Uterus (tissue), 4 donors: Measurements from ENCODE around the gene MMAB. TPM values are rescaled to one million over a fixed set of nuclear protein-coding genes. Genes with fewer than 3 reads are reported as not detected.

Experiments
- DNase-seq, 2 donors: peaks; one replicate each; pipeline ENCODE4 v3.0.0-alpha.2; 2019 to 2020
- H3K27ac ChIP-seq, 2 donors: fragments of 200-600 bp; sonication (generic); 1 replicate in 1 of 2; 2 replicates in 1 of 2; pipeline ENCODE4 v1.5.1; 2016 to 2018
- H3K27me3 ChIP-seq, 2 donors: fragments of 200-600 bp; sonication (generic); one replicate each; pipeline ENCODE4 v1.5.1; 2018 to 2019; ENCODE audit warnings: control low read depth in 1 of 2
- H3K36me3 ChIP-seq, 2 donors: fragments of 200-600 bp; sonication (generic); one replicate each; pipeline ENCODE4 v1.5.1; 2019; ENCODE audit warnings: control low read depth in 1 of 2
- H3K4me1 ChIP-seq, 2 donors: fragments of 200-600 bp; sonication (generic); one replicate each; pipeline ENCODE4 v1.5.1; 2018 to 2019; ENCODE audit warnings: control low read depth in 1 of 2
- H3K4me3 ChIP-seq, 2 donors: fragments of 200-600 bp; sonication (generic); 1 replicate in 1 of 2; 2 replicates in 1 of 2; pipeline ENCODE4 v1.5.1; 2018 to 2019; ENCODE audit warnings: mild to moderate bottlenecking in 1 of 2
- H3K9me3 ChIP-seq, 2 donors: fragments of 200-600 bp; sonication (generic); one replicate each; pipeline ENCODE4 v1.5.1; 2019; ENCODE audit warnings: control low read depth in 1 of 2
- POLR2A ChIP-seq, 2 donors: fragments of 450-650 bp; IDR thresholded peaks; one replicate each; pipeline ENCODE4 v1.6.1; 2016; ENCODE audit warnings: antibody characterized with exemption in 2 of 2, mild to moderate bottlenecking in 1 of 2, moderate library complexity in 1 of 2
- intact Hi-C: fragments of 100-400 bp; cut with DNase I; formaldehyde crosslinking; loops from one replicate; pipeline ENCODE4 v1.15.1; 2023; ENCODE audit warnings: low total_unique reads
- total RNA-seq, 4 donors: library from RNA; depleted of rRNA in 3 of 4; stranded (reverse); fragments of >200 nt in 3 of 4; gene quantifications; one replicate each; pipeline versions ENCODE4 v1.1.0 to v1.2.4, GENCODE V29; 2014 to 2023
- TF ChIP-seq, protein P1 (sequence below), 4 experiments: fragments of 200-600 bp in 2 of 4; fragments of 450-650 bp in 2 of 4; sonication (generic) in 2 of 4; IDR thresholded peaks; one replicate each; pipeline ENCODE4 v1.5.1; 2016 to 2019; ENCODE audit warnings: antibody characterized with exemption in 4 of 4, mild to moderate bottlenecking in 2 of 4, moderate library complexity in 1 of 4
- donor health status: DM: yes; HTN: yes; CAD: no.

The MMAB gene
- total RNA-seq, 4 donors from 2014 or later = 15.0 to 234 (median 21.5) TPM

DNA sequence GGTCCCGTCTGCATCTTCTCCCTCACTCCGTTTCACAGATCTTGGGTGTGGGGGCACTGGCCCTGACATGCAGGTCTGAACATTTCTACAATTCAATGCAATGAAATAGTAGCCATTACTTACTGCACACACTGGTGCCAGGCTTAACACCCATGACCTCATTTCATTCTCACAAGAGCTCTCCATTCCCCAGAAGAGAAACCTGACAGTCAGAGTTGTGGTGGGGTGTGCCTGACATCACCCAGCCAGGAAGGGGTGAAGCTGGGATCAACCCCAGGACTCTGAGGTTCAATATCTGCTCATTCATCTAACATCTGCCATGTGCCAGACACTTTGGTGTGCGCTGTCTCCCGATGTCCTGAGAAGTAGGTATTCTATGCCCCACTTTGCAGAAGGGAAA, 35.0 kb upstream of the MMAB start:
- Histone ChIP-seq H3K4me1 (no peaks in the 10 kb centered on the region), H3K36me3 (no peaks in the 10 kb centered on the region), H3K9me3 (no peaks in the 10 kb centered on the region), H3K4me3 (no peak overlapping the region), H3K27ac (no peak overlapping the region), H3K27me3 (no peaks in the 10 kb centered on the region)
- no peak for DNase-seq
- intact Hi-C loops = no loop called here
- TF ChIP-seq, protein P1, sequence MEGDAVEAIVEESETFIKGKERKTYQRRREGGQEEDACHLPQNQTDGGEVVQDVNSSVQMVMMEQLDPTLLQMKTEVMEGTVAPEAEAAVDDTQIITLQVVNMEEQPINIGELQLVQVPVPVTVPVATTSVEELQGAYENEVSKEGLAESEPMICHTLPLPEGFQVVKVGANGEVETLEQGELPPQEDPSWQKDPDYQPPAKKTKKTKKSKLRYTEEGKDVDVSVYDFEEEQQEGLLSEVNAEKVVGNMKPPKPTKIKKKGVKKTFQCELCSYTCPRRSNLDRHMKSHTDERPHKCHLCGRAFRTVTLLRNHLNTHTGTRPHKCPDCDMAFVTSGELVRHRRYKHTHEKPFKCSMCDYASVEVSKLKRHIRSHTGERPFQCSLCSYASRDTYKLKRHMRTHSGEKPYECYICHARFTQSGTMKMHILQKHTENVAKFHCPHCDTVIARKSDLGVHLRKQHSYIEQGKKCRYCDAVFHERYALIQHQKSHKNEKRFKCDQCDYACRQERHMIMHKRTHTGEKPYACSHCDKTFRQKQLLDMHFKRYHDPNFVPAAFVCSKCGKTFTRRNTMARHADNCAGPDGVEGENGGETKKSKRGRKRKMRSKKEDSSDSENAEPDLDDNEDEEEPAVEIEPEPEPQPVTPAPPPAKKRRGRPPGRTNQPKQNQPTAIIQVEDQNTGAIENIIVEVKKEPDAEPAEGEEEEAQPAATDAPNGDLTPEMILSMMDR (IDR thresholded peaks at IDR 0.05) = no peak
- TF ChIP-seq POLR2A (IDR thresholded peaks at IDR 0.05) = no peak

DNA sequence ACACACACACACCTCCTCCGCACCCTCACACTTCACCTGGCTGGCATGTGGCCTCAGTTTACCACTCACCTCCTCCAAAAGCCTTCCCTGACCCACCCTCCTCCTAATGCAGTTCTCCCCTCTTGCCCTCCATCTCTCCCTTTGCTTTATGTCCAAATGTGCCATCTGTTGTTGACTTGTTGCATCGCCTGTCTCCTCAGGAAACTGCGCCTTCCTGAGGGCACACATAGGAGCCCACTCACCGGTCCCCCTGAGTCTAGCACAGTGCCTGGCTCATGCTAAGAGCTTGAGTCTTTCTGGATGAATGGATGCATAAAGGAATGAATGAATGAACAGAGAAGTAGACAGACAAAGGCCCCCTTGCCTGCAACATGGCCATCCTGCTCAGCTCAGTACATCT, 34.3 kb upstream of the MMAB start:
- H3K27me3 ChIP-seq = no peaks in the 10 kb centered on the region
- intact Hi-C loops = no loop called here

DNA sequence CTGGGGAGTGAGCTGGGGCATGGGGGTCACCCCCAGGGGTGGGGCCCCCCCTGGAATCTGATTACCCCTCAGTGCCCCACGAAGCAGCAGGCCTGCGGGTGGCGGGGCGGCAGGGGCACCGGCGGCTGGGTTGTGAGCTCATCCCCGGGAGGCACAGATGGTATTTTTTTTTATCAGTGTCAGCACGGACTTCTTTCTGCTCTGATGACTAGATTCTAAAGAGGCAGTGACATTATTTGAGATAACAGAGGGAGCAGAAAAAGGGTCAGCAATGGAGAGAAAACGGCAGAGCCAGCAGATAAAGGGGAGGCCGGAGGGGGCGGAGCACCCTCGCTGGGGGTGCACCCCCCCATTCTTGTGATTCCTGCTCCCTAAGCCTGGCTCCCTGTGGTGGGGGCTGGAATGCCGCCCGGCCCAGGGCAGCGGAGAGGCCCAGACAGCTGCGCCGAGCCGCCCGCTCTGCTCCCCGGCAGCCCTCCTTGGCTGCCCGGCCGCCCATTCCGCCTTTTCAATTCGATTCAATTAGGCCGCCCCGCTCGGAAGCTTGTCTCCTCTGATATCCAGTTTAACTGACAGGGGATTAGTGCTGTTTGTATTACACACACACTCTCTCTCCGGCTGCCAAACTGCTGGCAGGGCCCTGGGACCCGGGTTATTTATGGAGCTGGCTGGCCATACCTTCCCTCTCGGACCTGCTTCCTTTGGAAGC, 33.2 kb upstream of the MMAB start:
- H3K36me3 ChIP-seq = no peaks in the 10 kb centered on the region
- intact Hi-C loops = no loop called here
- no peak for TF ChIP-seq POLR2A (IDR thresholded peaks at IDR 0.05)
- TF ChIP-seq, protein P1 (IDR thresholded peaks at IDR 0.05) = no peak
- H3K4me3 ChIP-seq = no peak overlapping the region
- no peaks in the 10 kb centered on the region for H3K27me3 ChIP-seq
- no peak overlapping the region for H3K27ac ChIP-seq
- DNase-seq = no peak
- no peaks in the 10 kb centered on the region for H3K9me3 ChIP-seq
- no peaks in the 10 kb centered on the region for H3K4me1 ChIP-seq

More for the DNA sequence above, 34.3 kb upstream of the MMAB start:
- TF ChIP-seq, protein P1 (IDR thresholded peaks at IDR 0.05) = no peak
- TF ChIP-seq POLR2A (IDR thresholded peaks at IDR 0.05) = no peak
- Histone ChIP-seq H3K4me1 (no peaks in the 10 kb centered on the region), H3K9me3 (no peaks in the 10 kb centered on the region), H3K4me3 (no peak overlapping the region), H3K27ac (no peak overlapping the region), H3K36me3 (no peaks in the 10 kb centered on the region)
- DNase-seq = no peak

DNA sequence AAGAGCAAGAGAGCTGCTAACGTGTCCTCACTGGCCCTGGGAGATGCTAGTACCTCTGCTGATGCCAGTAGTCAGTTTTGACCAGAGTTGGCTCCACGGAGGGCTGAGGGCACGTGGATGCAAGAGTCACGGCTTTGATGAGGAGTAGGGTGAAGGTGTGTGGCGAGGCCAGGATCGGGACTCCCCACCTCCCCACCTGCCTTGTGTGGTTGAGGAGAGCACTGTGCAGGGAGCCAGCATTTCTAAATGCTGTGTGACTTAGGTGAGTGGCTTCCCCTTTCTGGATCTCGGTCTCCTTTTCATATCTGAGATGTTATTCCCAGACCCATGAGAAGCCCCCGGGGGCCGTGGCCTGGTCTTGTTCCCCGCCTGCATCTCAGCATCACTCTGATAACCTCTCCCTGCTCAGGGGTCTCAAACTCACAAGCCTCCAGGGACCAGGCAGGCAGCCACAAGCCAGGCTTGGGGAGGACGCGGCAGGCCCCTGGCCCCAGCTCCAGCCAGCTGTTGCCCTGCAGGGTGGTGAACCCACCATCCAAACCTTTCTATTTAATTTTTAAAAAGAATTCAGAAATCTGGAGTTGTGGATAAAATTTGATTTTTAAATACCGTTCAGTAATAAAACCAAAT, 32.4 kb upstream of the MMAB start:
- Histone ChIP-seq H3K27ac (no peak overlapping the region), H3K4me3 (no peak overlapping the region), H3K9me3 (no peaks in the 10 kb centered on the region), H3K4me1 (no peaks in the 10 kb centered on the region), H3K27me3 (no peaks in the 10 kb centered on the region), H3K36me3 (no peaks in the 10 kb centered on the region)
- TF ChIP-seq, protein P1 (IDR thresholded peaks at IDR 0.05) = no peak
- no peak for TF ChIP-seq POLR2A (IDR thresholded peaks at IDR 0.05)
- intact Hi-C loops = no loop called here
- DNase-seq = no peak

DNA sequence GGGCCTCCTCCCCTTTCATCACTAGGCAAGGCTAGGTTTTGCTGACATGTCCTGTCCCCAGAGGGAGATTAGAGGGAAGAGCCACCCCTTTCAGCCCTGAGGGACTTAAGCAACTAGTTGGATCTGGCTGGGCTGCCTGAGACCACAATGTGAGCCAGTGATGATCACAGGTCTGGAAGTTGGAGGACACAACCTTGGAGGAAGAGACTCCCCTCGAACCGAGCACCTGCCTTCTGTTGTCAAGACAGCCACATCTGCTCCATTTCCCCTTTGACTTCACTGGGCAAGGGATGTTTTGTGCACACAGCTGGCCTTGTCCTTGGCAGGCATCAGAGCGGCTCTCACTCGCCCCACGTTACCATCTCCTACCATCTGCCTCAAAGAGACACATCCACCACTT, 31.7 kb upstream of the MMAB start:
- intact Hi-C loops = no loop called here
- no peaks in the 10 kb centered on the region for H3K4me1 ChIP-seq
- no peak overlapping the region for H3K27ac ChIP-seq
- TF ChIP-seq, protein P1 (IDR thresholded peaks at IDR 0.05) = no peak
- no peaks in the 10 kb centered on the region for H3K9me3 ChIP-seq
- no peak for DNase-seq
- no peaks in the 10 kb centered on the region for H3K36me3 ChIP-seq
- no peak overlapping the region for H3K4me3 ChIP-seq
- H3K27me3 ChIP-seq = no peaks in the 10 kb centered on the region
